SK-N-SH (cell line): ENCODE measurements around the gene MEIS2. TPM values are rescaled to one million over a fixed set of nuclear protein-coding genes. Genes with fewer than 3 reads are reported as not detected.
A peak's percentile ranks its signal among the peaks of the same experiment; 100 is the strongest.

Experiments used
- CTCF ChIA-PET: fragments of 300-600, 350-600 bp; formaldehyde crosslinking; extraction: SDS; loops from one replicate; lab custom pipeline; 2021; lab: Yijun Ruan, JAX
- POLR2A ChIA-PET: fragments of 350-600 bp; sonication (Branson Sonifier 250); formaldehyde crosslinking; extraction: SDS; loops from one replicate; lab custom pipeline; 2020; ENCODE audit warnings: antibody characterized with exemption, inconsistent platforms; lab: Yijun Ruan, JAX
- DNase-seq: peaks from one replicate; pipeline ENCODE4 v3.0.0; 2012
- H2AFZ ChIP-seq: fragments of 200-600 bp; sonication (generic); 2 replicates; pipeline ENCODE4 v1.8.1; 2016; ENCODE audit warnings: antibody characterized with exemption, mild to moderate bottlenecking, low read depth
- H3F3A ChIP-seq: fragments of 200-600 bp; sonication (generic); replicated peaks from 2 replicates; pipeline ENCODE3; 2016; ENCODE audit warnings: antibody characterized with exemption, mild to moderate bottlenecking; ENCODE audit not compliant: insufficient read depth
- H3K27ac ChIP-seq, 2 experiments: fragments of 200-500 bp in 1 of 2; fragments of 200-600 bp in 1 of 2; sonication (Bioruptor generic) in 1 of 2; sonication (generic), shearing (Covaris generic) in 1 of 2; 2 replicates each; pipeline versions ENCODE4 v1.5.1 to v1.6.1; 2014 to 2016; ENCODE audit warnings: low read depth in 2 of 2, inconsistent platforms in 1 of 2, low read length in 1 of 2, mild to moderate bottlenecking in 1 of 2, mixed read lengths in 1 of 2
- H3K27me3 ChIP-seq: fragments of 200-600 bp; sonication (generic), shearing (Covaris generic); 2 replicates; pipeline ENCODE4 v1.6.1; 2016; ENCODE audit warnings: mixed run types; ENCODE audit not compliant: insufficient read depth
- H3K36me3 ChIP-seq, 2 experiments: fragments of 200-500 bp in 1 of 2; fragments of 200-600 bp in 1 of 2; sonication (Bioruptor generic) in 1 of 2; sonication (generic) in 1 of 2; replicated peaks in 1 of 2; 2 replicates each; pipeline versions ENCODE3 to v1.5.1; 2014 to 2016; ENCODE audit warnings: low read length in 1 of 2, mild to moderate bottlenecking in 1 of 2; ENCODE audit not compliant: insufficient read depth in 2 of 2, control insufficient read depth in 1 of 2
- H3K4me1 ChIP-seq, 2 experiments: fragments of 200-500 bp in 1 of 2; fragments of 200-600 bp in 1 of 2; sonication (Bioruptor generic) in 1 of 2; sonication (generic), shearing (Covaris generic) in 1 of 2; 2 replicates each; pipeline versions ENCODE4 v1.5.1 to v1.6.1; 2014 to 2016; ENCODE audit warnings: low read depth in 1 of 2, low read length in 1 of 2, mixed run types in 1 of 2; ENCODE audit not compliant: insufficient read depth in 2 of 2, control insufficient read depth in 1 of 2
- H3K4me2 ChIP-seq: fragments of 200-600 bp; sonication (generic), shearing (Covaris generic); 2 replicates; pipeline ENCODE4 v1.6.1; 2017; ENCODE audit warnings: mixed run types
- H3K4me3 ChIP-seq, 2 experiments: fragments of 200-500 bp in 1 of 2; fragments of 200-600 bp in 1 of 2; sonication (Bioruptor generic) in 1 of 2; sonication (generic), shearing (Covaris generic) in 1 of 2; 2 replicates each; pipeline versions ENCODE4 v1.5.1 to v1.8.1; 2014 to 2016; ENCODE audit warnings: low read depth in 2 of 2, inconsistent platforms in 1 of 2, low read length in 1 of 2, mild to moderate bottlenecking in 1 of 2, mixed read lengths in 1 of 2, moderate library complexity in 1 of 2
- H3K79me2 ChIP-seq: fragments of 200-600 bp; sonication (generic); 2 replicates; pipeline ENCODE4 v1.8.1; 2017; ENCODE audit warnings: mild to moderate bottlenecking; ENCODE audit not compliant: insufficient read depth
- H3K9ac ChIP-seq: fragments of 200-600 bp; sonication (generic); 2 replicates; pipeline ENCODE4 v1.6.1; 2017; ENCODE audit warnings: mixed run types
- H3K9me2 ChIP-seq: fragments of 200-600 bp; sonication (generic); 2 replicates; pipeline ENCODE4 v1.6.1; 2017; ENCODE audit warnings: mixed run types
- H3K9me3 ChIP-seq: fragments of 200-600 bp; sonication (generic); 2 replicates; pipeline ENCODE4 v1.6.1; 2017; ENCODE audit warnings: mixed run types, mild to moderate bottlenecking, moderate library complexity
- H4K20me1 ChIP-seq: fragments of 200-600 bp; sonication (generic); 2 replicates; pipeline ENCODE4 v1.6.1; 2017; ENCODE audit warnings: mild to moderate bottlenecking, mixed run types; ENCODE audit not compliant: insufficient read depth
- CTCF ChIP-seq: fragments of 200-600 bp; sonication (generic); IDR thresholded peaks from 2 replicates; pipeline ENCODE4 v1.6.1; 2017; ENCODE audit warnings: antibody characterized with exemption, mild to moderate bottlenecking, moderate library complexity
- ELF1 ChIP-seq: IDR thresholded peaks from 2 replicates; pipeline ENCODE4 v1.4.0; 2012
- FOSL2 ChIP-seq: IDR thresholded peaks from 2 replicates; pipeline ENCODE4 v1.4.0; 2012; ENCODE audit warnings: low read depth, mild to moderate bottlenecking, moderate library complexity, borderline replicate concordance
- FOXM1 ChIP-seq: IDR thresholded peaks from 2 replicates; pipeline ENCODE4 v1.4.0; 2012; ENCODE audit warnings: low read depth, mild to moderate bottlenecking
- GATA2 ChIP-seq: sonication (generic); formaldehyde crosslinking; IDR thresholded peaks from 2 replicates; pipeline ENCODE4 v1.5.0; 2020; ENCODE audit warnings: mild to moderate bottlenecking, missing genetic modification reagents
- IRF3 ChIP-seq: fragments of 150-350 bp; IDR thresholded peaks from 2 replicates; pipeline ENCODE4 v1.6.1; 2016; ENCODE audit warnings: mild to moderate bottlenecking, low read depth, low read length
- MEF2A ChIP-seq: IDR thresholded peaks from 2 replicates; pipeline ENCODE4 v1.4.0; 2012; ENCODE audit warnings: low read depth, borderline replicate concordance
- MXI1 ChIP-seq: IDR thresholded peaks from 2 replicates; pipeline ENCODE4 v1.6.1; 2012; ENCODE audit warnings: mild to moderate bottlenecking, low read depth, low read length, improper control_type of control experiment
- NFIC ChIP-seq: IDR thresholded peaks from 2 replicates; pipeline ENCODE4 v1.4.0; 2012; ENCODE audit warnings: borderline replicate concordance
- NRF1 ChIP-seq: IDR thresholded peaks from 2 replicates; pipeline ENCODE4 v1.6.1; 2012; ENCODE audit warnings: low read depth, mild to moderate bottlenecking, low read length
- POLR2AphosphoS5 ChIP-seq: IDR thresholded peaks from 2 replicates; pipeline ENCODE4 v1.6.1; 2012; ENCODE audit warnings: low read depth, low read length
- RCOR1 ChIP-seq: fragments of 150-350 bp; IDR thresholded peaks from 2 replicates; pipeline ENCODE4 v1.6.1; 2017; ENCODE audit warnings: antibody characterized with exemption, low read length
- REST ChIP-seq: IDR thresholded peaks from 2 replicates; pipeline ENCODE4 v1.6.1; 2012; ENCODE audit warnings: mild to moderate bottlenecking, low read depth, low read length, moderate library complexity
- SIN3A ChIP-seq: IDR thresholded peaks from 2 replicates; pipeline ENCODE4 v1.6.1; 2012; ENCODE audit warnings: low read depth, mild to moderate bottlenecking, low read length, moderate library complexity, borderline replicate concordance
- TCF12 ChIP-seq: IDR thresholded peaks from 2 replicates; pipeline ENCODE4 v1.4.0; 2012
- TEAD4 ChIP-seq: IDR thresholded peaks from 2 replicates; pipeline ENCODE4 v1.4.0; 2012; ENCODE audit warnings: mild to moderate bottlenecking, borderline replicate concordance; ENCODE audit not compliant: insufficient read depth
- USF1 ChIP-seq: IDR thresholded peaks from 2 replicates; pipeline ENCODE4 v1.4.0; 2012; ENCODE audit warnings: low read depth, borderline replicate concordance
- USF2 ChIP-seq: fragments of 150-350 bp; IDR thresholded peaks from 2 replicates; pipeline ENCODE4 v1.6.1; 2017; ENCODE audit warnings: antibody characterized with exemption, low read length, low read depth, borderline replicate concordance
- YY1 ChIP-seq: IDR thresholded peaks from 2 replicates; pipeline ENCODE4 v1.4.0; 2012; ENCODE audit warnings: low read depth, mild to moderate bottlenecking
- WGBS: methylation state at CpG from one replicate; pipeline ENCODE4 v1.1.6; 2017; ENCODE audit warnings: low lambda C conversion rate; 5-methylcytosine and 5-hydroxymethylcytosine counted together
- polyA plus RNA-seq, 3 experiments: library from polyadenylated mRNA; depleted of rRNA; stranded (reverse); fragments of >200 nt; gene quantifications; 2 replicates each; pipeline ENCODE4 v1.2.3, GENCODE V29; 2012

MEIS2 gene
- polyA plus RNA-seq, 1 of the 3 experiments (the other 2 are of a cell fraction), result 146 TPM

GRCh38 chr15:37041836-37042235 lies 58.5 kb downstream of the MEIS2 start:
- Histone ChIP-seq H3K4me2 (no peak overlapping the region), H3K4me3 (no peak overlapping the region), H4K20me1 (peaks cover 54% of the 10 kb centered on the region), H3K9ac (no peak overlapping the region), H3K4me1 (peaks cover 0 to 54% of the 10 kb centered on the region in 2 experiments; a peak in 2 of 4 replicates), H3K27me3 (no peaks in the 10 kb centered on the region), H3K36me3 (peaks cover 84 to 93% of the 10 kb centered on the region in 2 experiments), H3K9me3 (no peaks in the 10 kb centered on the region), H3F3A (peaks cover under 1% of the 10 kb centered on the region), H2AFZ (no peak overlapping the region), H3K27ac (no peak overlapping the region), H3K9me2 (no peaks in the 10 kb centered on the region), H3K79me2 (peaks cover 96% of the 10 kb centered on the region)
- ChIA-PET POLR2A (no interaction called here), CTCF (no interaction called here)
- 98% methylated on average over 4 of the region's 4 CpGs for WGBS
- no peak for DNase-seq
- no peak for TF ChIP-seq NFIC

- Histone ChIP-seq H3K4me3 (no peak overlapping the region), H3K27ac (peak overlapping the region in 1 of 2 experiments; percentile 39; a peak in 2 of 4 replicates), H3K36me3 (peaks cover 86 to 93% of the 10 kb centered on the region in 2 experiments), H3K79me2 (peaks cover 95% of the 10 kb centered on the region), H3K9me3 (no peaks in the 10 kb centered on the region), H3K4me2 (no peak overlapping the region), H2AFZ (no peak overlapping the region)
- ChIA-PET POLR2A (interaction anchor here (0.6 kb wide), 2 partner anchors 229 to 1549 kb away, joined by 3 to 5 read pairs; no protein-coding TSS in a partner anchor), CTCF (no interaction called here)
- TF ChIP-seq NRF1 (no peak), FOXM1 (no peak), ELF1 (no peak), NFIC (no peak), CTCF (no peak), POLR2AphosphoS5 (no peak), USF1 (no peak), TCF12 (no peak), SIN3A (no peak), FOSL2 (no peak), MXI1 (no peak), MEF2A (no peak), RCOR1 (no peak), YY1 (no peak), IRF3 (no peak), REST (no peak), TEAD4 (no peak), USF2 (no peak), GATA2 (CRISPR knock-in tag) (no peak)
- TF ChIP-seq, all 33 proteins: peak for 0
- no peaks in the 10 kb centered on the region for H3K9me2 ChIP-seq
- no peaks in the 10 kb centered on the region for H3K27me3 ChIP-seq
- peaks cover 51% of the 10 kb centered on the region for H4K20me1 ChIP-seq
- H3K9ac ChIP-seq, result no peak overlapping the region
- no CpG with 5 or more reads among the region's 1 CpG for WGBS
- no peak for DNase-seq
- peaks cover 0 to 51% of the 10 kb centered on the region in 2 experiments; a peak in 2 of 4 replicates for H3K4me1 ChIP-seq
- peaks cover 8% of the 10 kb centered on the region for H3F3A ChIP-seq
These were observed 59.3 kb downstream of the MEIS2 start for GRCh38 chr15:37041042-37041441.
